GM18505 (cell line): ENCODE results near the gene CLDN25.

Experiments used
- ATAC-seq: cut with Tn5 transposase; IDR thresholded peaks from one replicate; pipeline ENCODE4 v1.9.1; 2021; ENCODE audit not compliant: unreplicated experiment
- POLR2A ChIP-seq: IDR thresholded peaks from 4 replicates; pipeline ENCODE4 v1.6.1; 2011; ENCODE audit warnings: borderline replicate concordance; ENCODE audit not compliant: insufficient read depth, insufficient read length; ENCODE audit errors: extremely low read depth

Gene CLDN25

GRCh38 chr11:113829751-113830150, 50.2 kb downstream of the CLDN25 start:
- no peak for ATAC-seq
- no peak for TF ChIP-seq POLR2A
